ENCODE data around the gene FOXJ3.
"Not testable (repeated sequence)": the region's sequence is repeated elsewhere in the genome, so short reads cannot be mapped to it uniquely, and the experiment has no call there.

The FOXJ3 gene

GRCh38 chr1:42209526-42210251, 125.3 kb downstream of the FOXJ3 start:
- no peak for DNase-seq (ENCODE audit: low read depth in 1 of 2, low spot score in 1 of 2)
- in situ Hi-C loops (cut with HindIII; ENCODE audit: low pct_unique_long_range_greater_than_20kb, low sequenced_read_pairs) = no loop called here
- TF ChIP-seq JUND (IDR thresholded peaks at IDR 0.05; ENCODE audit: low read depth) = no peak

DNA sequence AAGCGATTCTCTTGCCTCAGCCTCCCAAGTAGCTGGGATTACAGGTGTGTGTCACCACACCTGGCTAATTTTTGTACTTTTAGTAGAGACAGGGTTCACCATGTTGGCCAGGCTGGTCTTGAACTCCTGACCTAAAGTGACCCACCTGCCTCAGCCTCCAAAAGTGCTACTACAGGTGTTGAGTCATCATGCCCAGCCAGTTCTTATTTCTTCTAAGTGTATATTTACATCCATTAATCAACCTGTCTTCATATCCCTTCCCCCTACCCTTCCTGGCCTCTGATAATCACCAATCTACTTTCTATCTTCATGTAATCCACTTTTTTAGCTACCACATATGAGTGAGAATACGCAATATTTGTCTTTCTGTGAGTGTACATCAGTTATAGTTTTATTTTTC, 128.1 kb downstream of the FOXJ3 start:
- in situ Hi-C loops (cut with HindIII; ENCODE audit: low pct_unique_long_range_greater_than_20kb, low sequenced_read_pairs); DNase-seq (ENCODE audit: low read depth in 1 of 2, low spot score in 1 of 2): not testable (repeated sequence)

- in situ Hi-C loops (cut with HindIII; ENCODE audit: low pct_unique_long_range_greater_than_20kb, low sequenced_read_pairs) = no loop called here
- TF ChIP-seq JUND (IDR thresholded peaks at IDR 0.05; ENCODE audit: low read depth) = no peak
- peak in 1 of 2 experiments; percentile 33 for DNase-seq (ENCODE audit: low read depth in 1 of 2, low spot score in 1 of 2)
Measured at GRCh38 chr1:42206164-42206563, 128.9 kb downstream of the FOXJ3 start.

- no peak for TF ChIP-seq JUND (IDR thresholded peaks at IDR 0.05; ENCODE audit: low read depth)
- in situ Hi-C loops (cut with HindIII; ENCODE audit: low pct_unique_long_range_greater_than_20kb, low sequenced_read_pairs) = no loop called here
- DNase-seq (ENCODE audit: low read depth in 1 of 2, low spot score in 1 of 2) = no peak
Measured at GRCh38 chr1:42201986-42202385, 133.0 kb downstream of the FOXJ3 start.

DNA sequence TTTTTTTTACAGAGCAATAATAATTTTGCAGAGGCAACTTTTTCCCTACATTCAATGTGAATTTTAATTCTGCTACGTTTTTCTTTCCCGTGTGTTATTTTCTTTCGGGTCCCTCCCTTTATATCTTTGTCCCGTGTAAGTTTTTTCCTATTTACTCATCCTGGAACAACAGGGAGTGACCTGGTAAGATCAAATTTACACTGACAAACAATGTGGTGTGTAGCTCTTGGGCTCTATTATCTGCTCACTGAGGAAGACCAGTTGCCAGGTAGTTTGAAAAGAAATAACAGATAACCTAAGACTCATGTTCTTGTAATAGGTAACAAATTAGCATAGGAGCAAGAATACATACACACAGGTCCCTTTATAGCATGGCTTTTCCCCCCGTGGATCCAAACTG, 136.8 kb downstream of the FOXJ3 start:
- TF ChIP-seq JUND (IDR thresholded peaks at IDR 0.05; ENCODE audit: low read depth) = no peak
- in situ Hi-C loops (cut with HindIII; ENCODE audit: low pct_unique_long_range_greater_than_20kb, low sequenced_read_pairs) = no loop called here
- DNase-seq (ENCODE audit: low read depth in 1 of 2, low spot score in 1 of 2) = no peak

- in situ Hi-C loops (cut with HindIII; ENCODE audit: low pct_unique_long_range_greater_than_20kb, low sequenced_read_pairs) = no loop called here
- no peak for DNase-seq (ENCODE audit: low read depth in 1 of 2, low spot score in 1 of 2)
- no peak for TF ChIP-seq JUND (IDR thresholded peaks at IDR 0.05; ENCODE audit: low read depth)
Measured at GRCh38 chr1:42195841-42196240, 139.2 kb downstream of the FOXJ3 start.

DNA sequence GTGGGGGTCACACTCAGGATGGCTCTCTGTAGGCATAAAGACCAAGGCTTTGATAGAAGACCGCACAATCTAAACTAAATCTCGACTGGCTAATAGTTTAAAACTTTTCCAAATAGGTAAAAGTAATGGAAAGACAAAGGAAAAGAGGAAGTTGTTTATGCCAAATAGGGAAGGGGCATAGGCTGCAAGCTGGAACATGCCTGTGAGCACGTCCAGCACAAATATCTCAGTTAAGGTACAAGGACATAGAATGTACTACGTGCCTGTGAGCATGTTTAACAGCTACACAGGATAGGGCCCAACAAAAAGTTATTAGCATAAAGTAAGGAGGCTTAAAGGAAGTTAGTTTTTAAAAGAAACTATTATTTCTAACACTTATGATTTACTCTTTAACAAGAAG, 142.9 kb downstream of the FOXJ3 start:
- no peak for TF ChIP-seq JUND (IDR thresholded peaks at IDR 0.05; ENCODE audit: low read depth)
- no peak for DNase-seq (ENCODE audit: low read depth in 1 of 2, low spot score in 1 of 2)
- in situ Hi-C loops (cut with HindIII; ENCODE audit: low pct_unique_long_range_greater_than_20kb, low sequenced_read_pairs) = no loop called here

- TF ChIP-seq JUND (IDR thresholded peaks at IDR 0.05; ENCODE audit: low read depth) = no peak
- no peak for DNase-seq (ENCODE audit: low read depth in 1 of 2, low spot score in 1 of 2)
- in situ Hi-C loops (cut with HindIII; ENCODE audit: low pct_unique_long_range_greater_than_20kb, low sequenced_read_pairs) = no loop called here
Measured at GRCh38 chr1:42191319-42191718, 143.7 kb downstream of the FOXJ3 start.

GRCh38 chr1:42189931-42190853, 144.8 kb downstream of the FOXJ3 start:
- no peak for TF ChIP-seq JUND (IDR thresholded peaks at IDR 0.05; ENCODE audit: low read depth)
- in situ Hi-C loops (cut with HindIII; ENCODE audit: low pct_unique_long_range_greater_than_20kb, low sequenced_read_pairs) = no loop called here
- DNase-seq (ENCODE audit: low read depth in 1 of 2, low spot score in 1 of 2) = no peak

- DNase-seq (ENCODE audit: low read depth in 1 of 2, low spot score in 1 of 2) = no peak
- TF ChIP-seq JUND (IDR thresholded peaks at IDR 0.05; ENCODE audit: low read depth) = no peak
- in situ Hi-C loops (cut with HindIII; ENCODE audit: low pct_unique_long_range_greater_than_20kb, low sequenced_read_pairs) = no loop called here
Measured at GRCh38 chr1:42186152-42186551, 148.9 kb downstream of the FOXJ3 start.

- no peak for DNase-seq (ENCODE audit: low read depth in 1 of 2, low spot score in 1 of 2)
- in situ Hi-C loops (cut with HindIII; ENCODE audit: low pct_unique_long_range_greater_than_20kb, low sequenced_read_pairs) = no loop called here
- no peak for TF ChIP-seq JUND (IDR thresholded peaks at IDR 0.05; ENCODE audit: low read depth)
Measured at GRCh38 chr1:42184616-42185015, 150.4 kb downstream of the FOXJ3 start.

GRCh38 chr1:42183957-42184268, 151.1 kb downstream of the FOXJ3 start:
- DNase-seq (ENCODE audit: low read depth in 1 of 2, low spot score in 1 of 2) = no peak
- in situ Hi-C loops (cut with HindIII; ENCODE audit: low pct_unique_long_range_greater_than_20kb, low sequenced_read_pairs) = no loop called here
- no peak for TF ChIP-seq JUND (IDR thresholded peaks at IDR 0.05; ENCODE audit: low read depth)

DNA sequence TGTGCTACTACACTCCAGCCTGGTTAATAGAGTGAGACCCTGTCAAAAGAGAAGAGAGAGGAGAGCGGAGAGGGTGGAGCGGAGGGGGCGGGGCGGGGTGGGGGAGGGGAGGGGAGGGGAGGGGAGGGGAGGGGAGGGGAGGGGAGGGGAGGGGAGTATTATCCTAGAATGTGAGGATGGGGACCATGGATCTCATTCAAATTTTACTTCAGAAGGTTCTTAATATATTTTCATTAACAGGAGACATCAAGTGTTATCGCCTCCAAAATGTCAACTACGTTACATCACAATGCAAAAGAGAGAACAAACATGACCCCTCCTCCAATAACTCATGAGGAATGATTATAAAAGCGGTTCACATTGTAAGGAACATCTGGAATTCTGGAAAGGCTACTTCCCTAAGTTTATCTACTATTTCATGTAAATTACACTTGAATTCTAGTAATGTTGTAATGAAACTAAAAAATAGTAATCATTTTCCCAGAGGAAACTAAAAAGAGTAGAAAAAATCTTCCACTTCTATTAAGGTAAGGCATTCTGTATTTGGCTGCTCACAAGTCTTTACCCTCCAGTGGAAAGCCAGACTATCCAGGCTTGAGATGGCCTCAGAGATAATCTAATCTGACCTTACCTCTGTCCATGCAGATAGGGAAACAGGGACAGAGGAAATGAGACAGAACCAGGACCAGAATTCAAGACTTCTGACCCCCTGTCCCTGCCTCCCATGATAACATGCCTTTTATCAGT, 151.7 kb downstream of the FOXJ3 start:
- no peak for TF ChIP-seq JUND (IDR thresholded peaks at IDR 0.05; ENCODE audit: low read depth)
- no peak for DNase-seq (ENCODE audit: low read depth in 1 of 2, low spot score in 1 of 2)
- in situ Hi-C loops (cut with HindIII; ENCODE audit: low pct_unique_long_range_greater_than_20kb, low sequenced_read_pairs) = no loop called here

Data from T47D (cell line).